Suprapubic skin (tissue), 4 donors: ENCODE results near the gene EPB41L2.

Source experiments
- POLR2A ChIP-seq, 2 donors: fragments of 450-650 bp; IDR thresholded peaks; one replicate each; pipeline ENCODE4 v1.6.1; 2017; ENCODE audit warnings: antibody characterized with exemption in 2 of 2, mild to moderate bottlenecking in 2 of 2, moderate library complexity in 2 of 2
- POLR2AphosphoS5 ChIP-seq, 3 donors: sonication (generic); formaldehyde crosslinking; IDR thresholded peaks; one replicate each; pipeline ENCODE4 v1.6.1; 2017; ENCODE audit warnings: antibody characterized with exemption in 3 of 3
- TF ChIP-seq, protein P1 (sequence below), 2 donors: fragments of 200-600 bp in 1 of 2; fragments of 450-650 bp in 1 of 2; sonication (generic) in 1 of 2; IDR thresholded peaks; one replicate each; pipeline ENCODE4 v1.5.1; 2016 to 2019; ENCODE audit warnings: antibody characterized with exemption in 2 of 2, mild to moderate bottlenecking in 1 of 2, moderate library complexity in 1 of 2

DNA sequence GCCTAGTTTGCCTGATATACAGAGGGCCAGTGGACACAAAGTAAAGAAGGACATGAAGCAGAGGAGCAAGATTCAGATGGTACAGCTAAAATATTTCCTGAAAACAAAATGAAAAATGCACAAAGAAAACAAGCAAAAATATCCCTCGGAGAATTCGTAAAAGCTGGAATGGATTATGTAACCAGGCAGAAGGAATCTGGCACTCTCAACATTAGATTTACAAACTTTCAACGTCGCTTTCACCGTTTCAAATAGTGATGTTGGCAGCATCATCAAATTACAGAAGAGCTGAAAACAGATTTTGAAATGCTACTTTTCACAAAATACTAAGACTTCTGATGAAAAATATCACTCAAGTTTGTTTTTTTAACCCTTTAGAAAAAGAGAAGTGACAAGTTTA is 224.1 kb downstream of the EPB41L2 start:
- TF ChIP-seq POLR2AphosphoS5 (IDR thresholded peaks at IDR 0.05) (no peak), POLR2A (IDR thresholded peaks at IDR 0.05) (no peak)
- TF ChIP-seq, protein P1, sequence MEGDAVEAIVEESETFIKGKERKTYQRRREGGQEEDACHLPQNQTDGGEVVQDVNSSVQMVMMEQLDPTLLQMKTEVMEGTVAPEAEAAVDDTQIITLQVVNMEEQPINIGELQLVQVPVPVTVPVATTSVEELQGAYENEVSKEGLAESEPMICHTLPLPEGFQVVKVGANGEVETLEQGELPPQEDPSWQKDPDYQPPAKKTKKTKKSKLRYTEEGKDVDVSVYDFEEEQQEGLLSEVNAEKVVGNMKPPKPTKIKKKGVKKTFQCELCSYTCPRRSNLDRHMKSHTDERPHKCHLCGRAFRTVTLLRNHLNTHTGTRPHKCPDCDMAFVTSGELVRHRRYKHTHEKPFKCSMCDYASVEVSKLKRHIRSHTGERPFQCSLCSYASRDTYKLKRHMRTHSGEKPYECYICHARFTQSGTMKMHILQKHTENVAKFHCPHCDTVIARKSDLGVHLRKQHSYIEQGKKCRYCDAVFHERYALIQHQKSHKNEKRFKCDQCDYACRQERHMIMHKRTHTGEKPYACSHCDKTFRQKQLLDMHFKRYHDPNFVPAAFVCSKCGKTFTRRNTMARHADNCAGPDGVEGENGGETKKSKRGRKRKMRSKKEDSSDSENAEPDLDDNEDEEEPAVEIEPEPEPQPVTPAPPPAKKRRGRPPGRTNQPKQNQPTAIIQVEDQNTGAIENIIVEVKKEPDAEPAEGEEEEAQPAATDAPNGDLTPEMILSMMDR (IDR thresholded peaks at IDR 0.05): no peak
